OCI-LY1 (cell line): ENCODE results near the gene USP10.

Experiments
- H2AFZ ChIP-seq: fragments of 200-600 bp; sonication (generic), shearing (Covaris generic); 2 replicates; pipeline ENCODE4 v1.6.0; 2014; ENCODE audit warnings: antibody characterized with exemption, mild to moderate bottlenecking, low read length
- H3F3A ChIP-seq: fragments of 200-600 bp; sonication (generic), shearing (Covaris generic); 2 replicates; pipeline ENCODE4 v1.6.0; 2014; ENCODE audit warnings: mild to moderate bottlenecking, antibody characterized with exemption, low read length, moderate library complexity; ENCODE audit not compliant: insufficient read depth
- H3K27ac ChIP-seq: fragments of 200-600 bp; sonication (generic); 2 replicates; pipeline ENCODE4 v1.5.1; 2014; ENCODE audit warnings: low read length, mixed run types, mild to moderate bottlenecking, low read depth; ENCODE audit not compliant: poor library complexity, severe bottlenecking
- H3K27me3 ChIP-seq: fragments of 200-600 bp; sonication (generic); 2 replicates; pipeline ENCODE4 v1.6.0; 2014; ENCODE audit warnings: antibody characterized with exemption, mild to moderate bottlenecking, low read length, moderate library complexity; ENCODE audit not compliant: insufficient read depth
- H3K36me3 ChIP-seq: fragments of 200-600 bp; sonication (generic); 2 replicates; pipeline ENCODE4 v1.6.1; 2014; ENCODE audit warnings: mild to moderate bottlenecking, antibody characterized with exemption, low read length, moderate library complexity, mixed read lengths; ENCODE audit not compliant: insufficient read depth
- H3K4me1 ChIP-seq: fragments of 200-600 bp; sonication (generic); 2 replicates; pipeline ENCODE4 v1.5.1; 2014; ENCODE audit warnings: mild to moderate bottlenecking, low read length, moderate library complexity; ENCODE audit not compliant: insufficient read depth, severe bottlenecking
- H3K4me2 ChIP-seq: fragments of 200-600 bp; sonication (generic), shearing (Covaris generic); 2 replicates; pipeline ENCODE4 v1.6.1; 2014; ENCODE audit warnings: low read length
- H3K4me3 ChIP-seq: fragments of 200-600 bp; sonication (generic); 2 replicates; pipeline ENCODE4 v1.5.1; 2014; ENCODE audit warnings: low read length, low read depth, mild to moderate bottlenecking, mixed read lengths; ENCODE audit not compliant: poor library complexity, severe bottlenecking
- H3K79me2 ChIP-seq: fragments of 200-600 bp; shearing (Covaris generic); 2 replicates; pipeline ENCODE4 v1.6.1; 2016; ENCODE audit warnings: mixed run types, low read length, mixed read lengths; ENCODE audit not compliant: insufficient read depth
- H3K9ac ChIP-seq: fragments of 200-600 bp; sonication (generic), shearing (Covaris generic); 2 replicates; pipeline ENCODE4 v1.6.1; 2014; ENCODE audit warnings: mild to moderate bottlenecking, low read length, mixed read lengths
- H3K9me2 ChIP-seq: fragments of 200-600 bp; sonication (generic), shearing (Covaris generic); 2 replicates; pipeline ENCODE4 v1.6.1; 2014; ENCODE audit warnings: low read depth, mild to moderate bottlenecking, low read length, mixed read lengths
- H3K9me3 ChIP-seq: fragments of 200-600 bp; shearing (Covaris generic); 2 replicates; pipeline ENCODE4 v1.6.1; 2014; ENCODE audit warnings: low read length, mixed read lengths
- H4K20me1 ChIP-seq: fragments of 200-600 bp; sonication (generic), shearing (Covaris generic); 2 replicates; pipeline ENCODE4 v1.6.0; 2016; ENCODE audit warnings: mild to moderate bottlenecking, low read length; ENCODE audit not compliant: insufficient read depth
- CTCF ChIP-seq: fragments of 200-600 bp; sonication (generic), shearing (Covaris generic); IDR thresholded peaks from 2 replicates; pipeline ENCODE4 v1.5.1; 2017; ENCODE audit warnings: mild to moderate bottlenecking, antibody characterized with exemption, low read length, moderate library complexity, mixed read lengths
- EZH2 ChIP-seq: fragments of 200-600 bp; sonication (generic), shearing (Covaris generic); IDR thresholded peaks from 2 replicates; pipeline ENCODE4 v1.8.0; 2017; ENCODE audit warnings: borderline replicate concordance, mixed run types, mild to moderate bottlenecking, antibody characterized with exemption, low read length, moderate library complexity, mixed read lengths

Gene USP10

GRCh38 chr16:84675884-84676283 lies 23.9 kb upstream of the USP10 start:
- H3K27ac ChIP-seq: no peak overlapping the region
- H3K4me3 ChIP-seq: no peak overlapping the region
- H3K27me3 ChIP-seq: no peaks in the 10 kb centered on the region
- H4K20me1 ChIP-seq: no peaks in the 10 kb centered on the region
- no peak overlapping the region for H3K9ac ChIP-seq
- no peak overlapping the region for H2AFZ ChIP-seq
- no peak overlapping the region for H3K4me2 ChIP-seq
- H3F3A ChIP-seq: no peaks in the 10 kb centered on the region
- TF ChIP-seq EZH2: no peak
- TF ChIP-seq CTCF: no peak
- H3K9me2 ChIP-seq: no peaks in the 10 kb centered on the region
- no peaks in the 10 kb centered on the region for H3K9me3 ChIP-seq
- no peaks in the 10 kb centered on the region for H3K36me3 ChIP-seq
- H3K4me1 ChIP-seq: peaks cover 6% of the 10 kb centered on the region
- H3K79me2 ChIP-seq: no peaks in the 10 kb centered on the region

- no peaks in the 10 kb centered on the region for H4K20me1 ChIP-seq
- TF ChIP-seq EZH2 (no peak), CTCF (no peak)
- no peak overlapping the region for H2AFZ ChIP-seq
- H3K4me1 ChIP-seq: peaks cover under 1% of the 10 kb centered on the region
- no peaks in the 10 kb centered on the region for H3K9me2 ChIP-seq
- no peaks in the 10 kb centered on the region for H3K36me3 ChIP-seq
- no peak overlapping the region for H3K9ac ChIP-seq
- no peak overlapping the region for H3K4me3 ChIP-seq
- no peak overlapping the region for H3K27ac ChIP-seq
- H3K4me2 ChIP-seq: no peak overlapping the region
- no peaks in the 10 kb centered on the region for H3K27me3 ChIP-seq
- no peaks in the 10 kb centered on the region for H3F3A ChIP-seq
- H3K9me3 ChIP-seq: no peaks in the 10 kb centered on the region
- H3K79me2 ChIP-seq: no peaks in the 10 kb centered on the region
These were observed 22.6 kb upstream of the USP10 start for GRCh38 chr16:84677017-84677803.

- H2AFZ ChIP-seq: no peak overlapping the region
- no peaks in the 10 kb centered on the region for H3K9me3 ChIP-seq
- no peaks in the 10 kb centered on the region for H3F3A ChIP-seq
- H3K9me2 ChIP-seq: no peaks in the 10 kb centered on the region
- no peaks in the 10 kb centered on the region for H3K4me1 ChIP-seq
- H3K79me2 ChIP-seq: no peaks in the 10 kb centered on the region
- H3K4me2 ChIP-seq: no peak overlapping the region
- no peaks in the 10 kb centered on the region for H3K27me3 ChIP-seq
- no peak overlapping the region for H3K4me3 ChIP-seq
- H3K27ac ChIP-seq: no peak overlapping the region
- H4K20me1 ChIP-seq: no peaks in the 10 kb centered on the region
- TF ChIP-seq EZH2 (no peak), CTCF (no peak)
- H3K36me3 ChIP-seq: no peaks in the 10 kb centered on the region
- no peak overlapping the region for H3K9ac ChIP-seq
These were observed 22.0 kb upstream of the USP10 start for GRCh38 chr16:84677849-84678248.
